ENCODE results near the gene CDK1. TPM values are rescaled to one million over a fixed set of nuclear protein-coding genes. Genes with fewer than 3 reads are reported as not detected.

The CDK1 gene
- total and polyA plus RNA-seq, 2 experiments from 2014 or later: 23.1 to 33.6 TPM

GRCh38 chr10:60821656-60822055 lies 43.4 kb downstream of the CDK1 start:
- 55% methylated on average over 2 of the region's 2 CpGs for WGBS (ENCODE audit: low lambda C conversion rate, missing lambda C conversion rate)
- no peaks in the 10 kb centered on the region for H3K79me2 ChIP-seq
- H3K9me3 ChIP-seq (ENCODE audit: low read depth): no peaks in the 10 kb centered on the region

GRCh38 chr10:60822809-60823208 lies 44.5 kb downstream of the CDK1 start:
- Histone ChIP-seq H3K4me1 (ENCODE audit: insufficient read depth) (peaks cover 18% of the 10 kb centered on the region), H4K20me1 (ENCODE audit: insufficient read depth, poor library complexity, severe bottlenecking) (no peaks in the 10 kb centered on the region), H2AFZ (peak overlapping the region; percentile 20), H3K27ac (no peak overlapping the region), H3K4me3 (no peak overlapping the region), H3K36me3 (replicated peaks; ENCODE audit: insufficient read depth, low read depth) (no peaks in the 10 kb centered on the region), H3K79me2 (no peaks in the 10 kb centered on the region), H3K27me3 (no peaks in the 10 kb centered on the region), H3K4me2 (no peak overlapping the region), H3K9me2 (replicated peaks; ENCODE audit: insufficient read depth) (no peaks in the 10 kb centered on the region), H3K9me3 (ENCODE audit: low read depth) (no peaks in the 10 kb centered on the region)
- 53% methylated on average over 4 of the region's 4 CpGs for WGBS (ENCODE audit: low lambda C conversion rate, missing lambda C conversion rate)
- no peak for TF ChIP-seq EZH2 (IDR thresholded peaks at IDR 0.05; ENCODE audit: borderline replicate concordance)
- TF ChIP-seq EZH2phosphoT487 (IDR thresholded peaks at IDR 0.05; ENCODE audit: low read depth, severe bottlenecking, unreplicated experiment): no peak
- no peak for TF ChIP-seq CTCF (IDR thresholded peaks at IDR 0.05; ENCODE audit: poor library complexity)
- no peak for DNase-seq (ENCODE audit: low spot score)

More at GRCh38 chr10:60821656-60822055, 43.4 kb downstream of the CDK1 start:
- H3K27me3 ChIP-seq: no peaks in the 10 kb centered on the region
- peaks cover 28% of the 10 kb centered on the region for H3K4me1 ChIP-seq (ENCODE audit: insufficient read depth)
- no peak overlapping the region for H3K4me2 ChIP-seq
- no peak overlapping the region for H3K27ac ChIP-seq
- DNase-seq (ENCODE audit: low spot score): no peak
- no peaks in the 10 kb centered on the region for H3K36me3 ChIP-seq (replicated peaks; ENCODE audit: insufficient read depth, low read depth)
- no peak overlapping the region for H2AFZ ChIP-seq
- H4K20me1 ChIP-seq (ENCODE audit: insufficient read depth, poor library complexity, severe bottlenecking): no peaks in the 10 kb centered on the region
- TF ChIP-seq CTCF (IDR thresholded peaks at IDR 0.05; ENCODE audit: poor library complexity) (no peak), EZH2phosphoT487 (IDR thresholded peaks at IDR 0.05; ENCODE audit: low read depth, severe bottlenecking, unreplicated experiment) (no peak), EZH2 (IDR thresholded peaks at IDR 0.05; ENCODE audit: borderline replicate concordance) (no peak)
- no peak overlapping the region for H3K4me3 ChIP-seq
- H3K9me2 ChIP-seq (replicated peaks; ENCODE audit: insufficient read depth): no peaks in the 10 kb centered on the region

- TF ChIP-seq EZH2phosphoT487 (IDR thresholded peaks at IDR 0.05; ENCODE audit: low read depth, severe bottlenecking, unreplicated experiment): no peak
- no peak for TF ChIP-seq EZH2 (IDR thresholded peaks at IDR 0.05; ENCODE audit: borderline replicate concordance)
- no peak for TF ChIP-seq CTCF (IDR thresholded peaks at IDR 0.05; ENCODE audit: poor library complexity)
- H3K27ac ChIP-seq: no peak overlapping the region
- no peaks in the 10 kb centered on the region for H3K27me3 ChIP-seq
- no peaks in the 10 kb centered on the region for H4K20me1 ChIP-seq (ENCODE audit: insufficient read depth, poor library complexity, severe bottlenecking)
- no peak for DNase-seq (ENCODE audit: low spot score)
- no peaks in the 10 kb centered on the region for H3K9me3 ChIP-seq (ENCODE audit: low read depth)
- H3K79me2 ChIP-seq: no peaks in the 10 kb centered on the region
- no peaks in the 10 kb centered on the region for H3K9me2 ChIP-seq (replicated peaks; ENCODE audit: insufficient read depth)
- H3K36me3 ChIP-seq (replicated peaks; ENCODE audit: insufficient read depth, low read depth): no peaks in the 10 kb centered on the region
- peaks cover 19% of the 10 kb centered on the region for H3K4me1 ChIP-seq (ENCODE audit: insufficient read depth)
- H3K4me2 ChIP-seq: no peak overlapping the region
- 94% methylated on average over 1 of the region's 1 CpG for WGBS (ENCODE audit: low lambda C conversion rate, missing lambda C conversion rate)
- no peak overlapping the region for H3K4me3 ChIP-seq
- peak overlapping the region; percentile 20 for H2AFZ ChIP-seq
Observed at GRCh38 chr10:60823324-60823723, 45.0 kb downstream of the CDK1 start.

- Histone ChIP-seq H3K4me1 (ENCODE audit: insufficient read depth) (peaks cover 14% of the 10 kb centered on the region), H3K79me2 (no peaks in the 10 kb centered on the region), H3K9me2 (replicated peaks; ENCODE audit: insufficient read depth) (no peaks in the 10 kb centered on the region), H4K20me1 (ENCODE audit: insufficient read depth, poor library complexity, severe bottlenecking) (no peaks in the 10 kb centered on the region), H3K4me2 (no peak overlapping the region), H3K27ac (no peak overlapping the region), H3K27me3 (no peaks in the 10 kb centered on the region), H3K36me3 (replicated peaks; ENCODE audit: insufficient read depth, low read depth) (no peaks in the 10 kb centered on the region), H3K4me3 (no peak overlapping the region), H2AFZ (no peak overlapping the region), H3K9me3 (ENCODE audit: low read depth) (no peaks in the 10 kb centered on the region)
- TF ChIP-seq CTCF (IDR thresholded peaks at IDR 0.05; ENCODE audit: poor library complexity) (no peak), EZH2phosphoT487 (IDR thresholded peaks at IDR 0.05; ENCODE audit: low read depth, severe bottlenecking, unreplicated experiment) (no peak), EZH2 (IDR thresholded peaks at IDR 0.05; ENCODE audit: borderline replicate concordance) (no peak)
- 92% methylated on average over 4 of the region's 4 CpGs for WGBS (ENCODE audit: low lambda C conversion rate, missing lambda C conversion rate)
- DNase-seq (ENCODE audit: low spot score): no peak
Observed at GRCh38 chr10:60825520-60825919, 47.2 kb downstream of the CDK1 start.
